ENCODE results near the gene BLTP1.
A peak's percentile ranks its signal among the peaks of the same experiment; 100 is the strongest.

BLTP1 gene

GRCh38 chr4:122132891-122133290, 19.2 kb upstream of the BLTP1 start:
- H3K27me3 Mint-ChIP-seq (ENCODE audit: low read depth), result no peaks in the 10 kb centered on the region
- no peaks in the 10 kb centered on the region for H3K36me3 Mint-ChIP-seq (ENCODE audit: low read depth)
- no peaks in the 10 kb centered on the region for H3K9me3 Mint-ChIP-seq
- H3K27ac Mint-ChIP-seq, result no peak overlapping the region
- H3K4me1 Mint-ChIP-seq, result no peaks in the 10 kb centered on the region
- no peak overlapping the region for H3K4me3 Mint-ChIP-seq
- no peak for TF ChIP-seq CTCF (IDR thresholded peaks at IDR 0.05; ENCODE audit: unreplicated experiment in 3 of 3)

- Mint-ChIP-seq H3K27me3 (ENCODE audit: low read depth) (no peaks in the 10 kb centered on the region), H3K9me3 (no peaks in the 10 kb centered on the region), H3K4me3 (no peak overlapping the region), H3K36me3 (ENCODE audit: low read depth) (no peaks in the 10 kb centered on the region), H3K27ac (no peak overlapping the region), H3K4me1 (no peaks in the 10 kb centered on the region)
- no peak for TF ChIP-seq CTCF (IDR thresholded peaks at IDR 0.05; ENCODE audit: unreplicated experiment in 3 of 3)
Measured at GRCh38 chr4:122139139-122139538, 13.0 kb upstream of the BLTP1 start.

GRCh38 chr4:122140834-122141233, 11.3 kb upstream of the BLTP1 start:
- Mint-ChIP-seq H3K9me3 (no peaks in the 10 kb centered on the region), H3K27me3 (ENCODE audit: low read depth) (no peaks in the 10 kb centered on the region), H3K4me1 (no peaks in the 10 kb centered on the region), H3K36me3 (ENCODE audit: low read depth) (no peaks in the 10 kb centered on the region), H3K27ac (no peak overlapping the region), H3K4me3 (no peak overlapping the region)
- no peak for TF ChIP-seq CTCF (IDR thresholded peaks at IDR 0.05; ENCODE audit: unreplicated experiment in 3 of 3)

- no peak overlapping the region for H3K27ac Mint-ChIP-seq
- H3K27me3 Mint-ChIP-seq (ENCODE audit: low read depth), result no peaks in the 10 kb centered on the region
- H3K36me3 Mint-ChIP-seq (ENCODE audit: low read depth), result no peaks in the 10 kb centered on the region
- H3K9me3 Mint-ChIP-seq, result no peaks in the 10 kb centered on the region
- H3K4me3 Mint-ChIP-seq, result no peak overlapping the region
- no peak for TF ChIP-seq CTCF (IDR thresholded peaks at IDR 0.05; ENCODE audit: unreplicated experiment in 3 of 3)
- no peaks in the 10 kb centered on the region for H3K4me1 Mint-ChIP-seq
Measured at GRCh38 chr4:122142687-122143086, 9.4 kb upstream of the BLTP1 start.

GRCh38 chr4:122146652-122147051, 5.5 kb upstream of the BLTP1 start:
- Mint-ChIP-seq H3K4me1 (no peaks in the 10 kb centered on the region), H3K27ac (no peak overlapping the region), H3K4me3 (no peak overlapping the region), H3K9me3 (no peaks in the 10 kb centered on the region), H3K36me3 (ENCODE audit: low read depth) (no peaks in the 10 kb centered on the region), H3K27me3 (ENCODE audit: low read depth) (no peaks in the 10 kb centered on the region)
- no peak for TF ChIP-seq CTCF (IDR thresholded peaks at IDR 0.05; ENCODE audit: unreplicated experiment in 3 of 3)

- H3K36me3 Mint-ChIP-seq (ENCODE audit: low read depth), result peaks cover 21% of the 10 kb centered on the region
- H3K27ac Mint-ChIP-seq, result no peak overlapping the region
- TF ChIP-seq CTCF (IDR thresholded peaks at IDR 0.05; ENCODE audit: unreplicated experiment in 3 of 3), result no peak
- H3K27me3 Mint-ChIP-seq (ENCODE audit: low read depth), result no peaks in the 10 kb centered on the region
- peaks cover 2% of the 10 kb centered on the region for H3K9me3 Mint-ChIP-seq
- peak overlapping the region; percentile 88 to 93 (median 92) for H3K4me3 Mint-ChIP-seq
- H3K4me1 Mint-ChIP-seq, result peaks cover 10% of the 10 kb centered on the region
Measured at GRCh38 chr4:122150931-122151330, 1.2 kb upstream of the BLTP1 start.

All from nephron (organoid).